K562 (cell line): Measurements from ENCODE around the gene USP48. TPM values are rescaled to one million over a fixed set of nuclear protein-coding genes. Genes with fewer than 3 reads are reported as not detected.
A peak's percentile ranks its signal among the peaks of the same experiment; 100 is the strongest.

Source experiments
- CTCF ChIP-seq, 3 experiments: IDR thresholded peaks in 2 of 3; conservative IDR thresholded peaks in 1 of 3; 2 replicates each; pipeline ENCODE4 v1.5.1; 2011 to 2012; ENCODE audit warnings: low read length in 3 of 3, mild to moderate bottlenecking in 3 of 3, control low read depth in 2 of 3, improper control_type of control experiment in 1 of 3, inconsistent platforms in 1 of 3, low read depth in 1 of 3, mixed read lengths in 1 of 3, moderate library complexity in 1 of 3; ENCODE audit not compliant: insufficient read depth in 2 of 3
- FIP1L1 ChIP-seq: fragments of 200-400 bp; formaldehyde crosslinking; IDR thresholded peaks from 2 replicates; pipeline ENCODE4 v1.6.1; 2018; ENCODE audit warnings: mild to moderate bottlenecking, low read depth, low read length; ENCODE audit not compliant: poor library complexity, severe bottlenecking
- HMGXB4 ChIP-seq: sonication (generic); formaldehyde crosslinking; IDR thresholded peaks from 2 replicates; pipeline ENCODE4 v1.8.1; 2023; ENCODE audit warnings: mild to moderate bottlenecking, missing genetic modification reagents
- JUN ChIP-seq, 2 experiments: sonication (generic) in 1 of 2; formaldehyde crosslinking in 1 of 2; IDR thresholded peaks; 2 replicates each; pipeline versions ENCODE4 v1.6.1 to v1.8.0; 2012 to 2022; ENCODE audit warnings: borderline replicate concordance in 2 of 2, mild to moderate bottlenecking in 2 of 2, improper control_type of control experiment in 1 of 2, low read depth in 1 of 2, low read length in 1 of 2, missing genetic modification reagents in 1 of 2
- NCOA6 ChIP-seq: fragments of 450-650 bp; IDR thresholded peaks from 2 replicates; pipeline ENCODE4 v1.6.1; 2017; ENCODE audit warnings: mild to moderate bottlenecking
- NFXL1 ChIP-seq: fragments of 450-650 bp; formaldehyde crosslinking; IDR thresholded peaks from 2 replicates; pipeline ENCODE4 v1.4.0; 2021; ENCODE audit warnings: mild to moderate bottlenecking
- PCBP1 ChIP-seq: fragments of 200-400 bp; formaldehyde crosslinking; IDR thresholded peaks from 2 replicates; pipeline ENCODE4 v1.6.1; 2018; ENCODE audit warnings: mild to moderate bottlenecking, low read depth, low read length; ENCODE audit not compliant: poor library complexity, severe bottlenecking
- PHB ChIP-seq: fragments of 250-450 bp; sonication (Bioruptor Pico); IDR thresholded peaks from 2 replicates; pipeline ENCODE4 v1.5.0; 2021
- RREB1 ChIP-seq: fragments of 250-450 bp; sonication (Bioruptor Pico); IDR thresholded peaks from 2 replicates; pipeline ENCODE4 v1.4.0; 2020
- THAP12 ChIP-seq: fragments of 250-450 bp; sonication (Bioruptor Pico); IDR thresholded peaks from 2 replicates; pipeline ENCODE4 v1.9.0; 2021; ENCODE audit warnings: mild to moderate bottlenecking, inconsistent platforms
- ZNF347 ChIP-seq: fragments of 450-650 bp; formaldehyde crosslinking; IDR thresholded peaks from 2 replicates; pipeline ENCODE4 v1.4.0; 2020; ENCODE audit warnings: low read depth, mild to moderate bottlenecking, moderate library complexity
- ZNF584 ChIP-seq: fragments of 200-800 bp; sonication (Bioruptor generic); IDR thresholded peaks from 2 replicates; pipeline ENCODE4 v1.6.1; 2016; ENCODE audit warnings: low read depth, mild to moderate bottlenecking, missing genetic modification characterization, missing compliant biosample characterization
- ZNF75A ChIP-seq: fragments of 450-650 bp; formaldehyde crosslinking; IDR thresholded peaks from 2 replicates; pipeline ENCODE4 v1.4.0; 2020; ENCODE audit warnings: mild to moderate bottlenecking
- polyA plus RNA-seq, 8 experiments: library from polyadenylated mRNA; depleted of rRNA in 4 of 8; stranded (reverse) in 5 of 8; unstranded in 3 of 8; fragments of >200 nt; fragmentation: Nextera tagmentation in 2 of 8; fragmentation: Illumina TruSeq in 1 of 8; extraction: Ambion mirVana in 2 of 8; extraction: Trizol in 1 of 8; gene quantifications; 2 replicates each; pipeline versions ENCODE4 v1.2.1 to v1.2.3, GENCODE V29; 2011 to 2014; ENCODE audit warnings: inconsistent platforms in 1 of 8, missing spikeins in 1 of 8
- total RNA-seq, 7 experiments: library from RNA; depleted of rRNA in 6 of 7; stranded (reverse); fragments of >200 nt in 6 of 7; fragmentation: Illumina TruSeq in 2 of 7; extraction: Trizol in 2 of 7; gene quantifications; 2 replicates each; pipeline versions ENCODE4 v1.2.1 to v1.2.3, GENCODE V29; 2011 to 2021; ENCODE audit warnings: low replicate concordance in 1 of 7

Gene USP48
- total and polyA plus RNA-seq, 9 of the 15 experiments (the other 6 are each of a cell fraction or from before 2014, with no cell fraction given) = 23.3 to 123 (median 106) TPM

GRCh38 chr1:21783679-21784603 lies 992 bp upstream of the USP48 start (continued):
- TF ChIP-seq PHB (no peak), FIP1L1 (no peak), ZNF584 (CRISPR knock-in tag) (peak; percentile 84), ZNF347 (CRISPR knock-in tag) (no peak), NFXL1 (no peak), THAP12 (no peak), CTCF (IDR thresholded peaks at IDR 0.05 in 2 of 3, conservative IDR thresholded peaks at IDR 0.05 in 1 of 3; ENCODE audit: insufficient read depth in 2 of 3, low read depth in 1 of 3, low read length in 3 of 3) (peak in 1 of 3 experiments; percentile 11; a peak in 1 of 6 replicates), JUN (IDR thresholded peaks at IDR 0.05; ENCODE audit: borderline replicate concordance, low read depth, low read length) (no peak; the same call in 1 of the 2 replicates), JUN (CRISPR knock-in tag; IDR thresholded peaks at IDR 0.05; ENCODE audit: borderline replicate concordance) (0 out of 2 replicates have a peak, but pooled peaks have one; percentile 12), HMGXB4 (0 out of 2 replicates have a peak, but pooled peaks have one; percentile 4), ZNF75A (CRISPR knock-in tag) (0 out of 2 replicates have a peak, but pooled peaks have one; percentile 2), NCOA6 (no peak), PCBP1 (no peak), RREB1 (no peak)
